Esophagus muscularis mucosa (tissue), 4 donors: ENCODE results near the gene SPDYE4. TPM values are rescaled to one million over a fixed set of nuclear protein-coding genes. Genes with fewer than 3 reads are reported as not detected.

Experiments used
- DNase-seq: peaks from one replicate; pipeline ENCODE4 v3.0.0-alpha.2; 2017; ENCODE audit errors: extremely low spot score
- H3K27ac ChIP-seq, 4 donors: fragments of 200-600 bp; sonication (generic); replicated peaks in 1 of 4; 1 replicate in 3 of 4; 2 replicates in 1 of 4; pipeline ENCODE4 v1.5.1; 2016 to 2019; ENCODE audit warnings: mild to moderate bottlenecking in 1 of 4
- H3K27me3 ChIP-seq, 4 donors: fragments of 200-600 bp; sonication (generic); one replicate each; pipeline versions ENCODE4 v1.5.1 to v1.6.0; 2016 to 2019
- H3K36me3 ChIP-seq, 4 donors: fragments of 200-600 bp; sonication (generic); one replicate each; pipeline ENCODE4 v1.5.1; 2016 to 2019
- H3K4me1 ChIP-seq, 4 donors: fragments of 200-600 bp; sonication (generic); one replicate each; pipeline ENCODE4 v1.5.1; 2016 to 2019
- H3K4me3 ChIP-seq, 4 donors: fragments of 200-600 bp; sonication (generic); 1 replicate in 2 of 4; 2 replicates in 2 of 4; pipeline ENCODE4 v1.5.1; 2016 to 2019; ENCODE audit warnings: mild to moderate bottlenecking in 4 of 4, moderate library complexity in 1 of 4
- H3K9me3 ChIP-seq, 4 donors: fragments of 200-600 bp; sonication (generic); 1 replicate in 3 of 4; 2 replicates in 1 of 4; pipeline ENCODE4 v1.5.1; 2016 to 2019
- CTCF ChIP-seq, 3 experiments: fragments of 200-600 bp in 2 of 3; fragments of 450-650 bp in 1 of 3; sonication (generic) in 2 of 3; IDR thresholded peaks; one replicate each; pipeline ENCODE4 v1.5.1; 2017 to 2019; ENCODE audit warnings: antibody characterized with exemption in 3 of 3, mild to moderate bottlenecking in 2 of 3, moderate library complexity in 1 of 3
- EP300 ChIP-seq: sonication (generic); formaldehyde crosslinking; IDR thresholded peaks from one replicate; pipeline ENCODE4 v1.6.1; 2017; ENCODE audit warnings: antibody characterized with exemption
- POLR2A ChIP-seq: fragments of 450-650 bp; IDR thresholded peaks from one replicate; pipeline ENCODE4 v1.6.1; 2017; ENCODE audit warnings: antibody characterized with exemption, moderate library complexity, mild to moderate bottlenecking, low read depth
- POLR2AphosphoS5 ChIP-seq, 2 donors: sonication (generic); formaldehyde crosslinking; IDR thresholded peaks; one replicate each; pipeline ENCODE4 v1.6.1; 2017; ENCODE audit warnings: antibody characterized with exemption in 2 of 2
- WGBS: methylation state at CpG from one replicate; pipeline ENCODE4 v1.1.5; 2018; 5-methylcytosine and 5-hydroxymethylcytosine counted together
- intact Hi-C: fragments of 100-400 bp; cut with DNase I; formaldehyde crosslinking; loops from one replicate; pipeline ENCODE4 v1.15.1; 2023
- total RNA-seq, 4 donors: library from RNA; depleted of rRNA; stranded (reverse); fragments of >200 nt; gene quantifications; one replicate each; pipeline versions ENCODE4 v1.1.0 to v1.2.1, GENCODE V29; 2016

SPDYE4 gene
- total RNA-seq, 4 donors from 2014 or later: not detected

- Histone ChIP-seq H3K36me3 (no peaks in the 10 kb centered on the region), H3K27ac (no peak overlapping the region)
- intact Hi-C loops: no loop called here
Measured at GRCh38 chr17:8701221-8701620, 57.1 kb downstream of the SPDYE4 start.

More at GRCh38 chr17:8701221-8701620, 57.1 kb downstream of the SPDYE4 start:
- Histone ChIP-seq H3K4me3 (no peak overlapping the region), H3K27me3 (no peaks in the 10 kb centered on the region), H3K9me3 (peaks cover 0 to 5% (median 0%) of the 10 kb centered on the region in 4 donors), H3K4me1 (peaks cover 8 to 26% (median 24%) of the 10 kb centered on the region in 4 donors)
- DNase-seq: no peak
- WGBS: 89% methylated on average over 9 of the region's 9 CpGs
- no peak for TF ChIP-seq EP300
- no peak for TF ChIP-seq POLR2AphosphoS5 (IDR thresholded peaks at IDR 0.05)
- TF ChIP-seq CTCF (IDR thresholded peaks at IDR 0.05): no peak
- TF ChIP-seq POLR2A: no peak

Other genes with a start within 250 kb of the SPDYE4 start
- gene MYH10, start 127.8 kb downstream of the SPDYE4 start, total RNA-seq: 10 to 100 TPM; 18.9 to 42.0 (median 29.3) TPM
- not detected for gene CCDC42, start 13.7 kb downstream of the SPDYE4 start, total RNA-seq
- gene MFSD6L, start 40.8 kb upstream of the SPDYE4 start, total RNA-seq: under 1 TPM in 2 of 4 donors, not detected in 2; 0.17 to 0.33 TPM
- gene PIK3R6, start 109.1 kb upstream of the SPDYE4 start, total RNA-seq: 1 to 10 TPM in 3 of 4 donors, under 1 TPM in 1; 0.52 to 3.3 (median 1.8) TPM
- gene PIK3R5, start 207.2 kb upstream of the SPDYE4 start, total RNA-seq: 10 to 100 TPM in 2 of 4 donors, 1 to 10 TPM in 2; 7.0 to 16.2 (median 9.6) TPM